Glutamatergic neuron (in vitro differentiated cells): ENCODE data around the gene MBTPS1. TPM values are rescaled to one million over a fixed set of nuclear protein-coding genes. Genes with fewer than 3 reads are reported as not detected.

Source experiments
- DNase-seq: peaks from one replicate; pipeline ENCODE4 v3.0.0; 2022
- H3K27ac Mint-ChIP-seq: one replicate; pipeline ENCODE4 v1.8.0; 2020; ENCODE audit warnings: mild to moderate bottlenecking, mixed read lengths, inconsistent platforms; ENCODE audit not compliant: unreplicated experiment
- H3K27me3 Mint-ChIP-seq: one replicate; pipeline ENCODE4 v1.8.0; 2020; ENCODE audit warnings: mild to moderate bottlenecking, moderate library complexity, mixed read lengths, inconsistent platforms; ENCODE audit not compliant: unreplicated experiment
- H3K36me3 Mint-ChIP-seq: one replicate; pipeline ENCODE4 v1.8.0; 2020; ENCODE audit warnings: mild to moderate bottlenecking, mixed read lengths, inconsistent platforms; ENCODE audit not compliant: unreplicated experiment
- H3K4me1 Mint-ChIP-seq: one replicate; pipeline ENCODE4 v1.8.0; 2020; ENCODE audit warnings: mild to moderate bottlenecking, low read depth, mixed read lengths, inconsistent platforms; ENCODE audit not compliant: unreplicated experiment
- H3K4me3 Mint-ChIP-seq: one replicate; pipeline ENCODE4 v1.8.0; 2020; ENCODE audit warnings: mild to moderate bottlenecking, mixed read lengths, inconsistent platforms; ENCODE audit not compliant: unreplicated experiment
- H3K9me3 Mint-ChIP-seq: one replicate; pipeline ENCODE4 v1.8.0; 2020; ENCODE audit warnings: mild to moderate bottlenecking, moderate library complexity, mixed read lengths, inconsistent platforms; ENCODE audit not compliant: unreplicated experiment
- total RNA-seq: library from RNA; stranded (reverse); fragmentation: NEBNext Ultra II Directional; extraction: Animal tissue kit (Norgen Biotek cat#: 25700); gene quantifications from one replicate; pipeline ENCODE4 v1.2.1, GENCODE V29; 2021; ENCODE audit not compliant: unreplicated experiment
- TF ChIP-seq, protein P1 (sequence below): fragments of 200-600 bp; sonication (generic); IDR thresholded peaks from one replicate; pipeline ENCODE4 v1.5.0; 2021; ENCODE audit not compliant: partially characterized antibody, unreplicated experiment

The MBTPS1 gene
- total RNA-seq, 1 donor from 2014 or later = 105 TPM

DNA sequence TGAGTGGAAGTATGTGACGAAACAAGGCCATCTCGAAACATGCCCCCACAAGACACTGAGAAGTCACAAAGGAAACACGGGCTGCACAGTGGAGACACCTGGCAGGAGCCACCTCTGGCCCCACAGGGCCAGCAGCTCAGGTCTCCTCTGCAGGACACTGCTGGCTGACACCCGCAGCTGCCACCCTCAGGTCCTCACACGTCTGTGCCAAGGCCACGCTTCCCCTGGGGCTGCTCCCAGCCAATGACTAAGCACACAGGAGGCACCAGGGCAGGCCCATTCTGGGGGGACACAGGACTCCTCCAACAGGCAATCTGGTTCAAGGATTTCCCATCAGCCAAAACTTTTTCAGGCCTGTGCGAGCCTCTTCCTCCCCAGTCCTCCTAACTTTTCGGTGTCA lies 36.4 kb downstream of the MBTPS1 start:
- Mint-ChIP-seq H3K27me3 (peaks cover 3% of the 10 kb centered on the region), H3K4me3 (no peak overlapping the region), H3K27ac (no peak overlapping the region), H3K36me3 (peaks cover 18% of the 10 kb centered on the region), H3K4me1 (peaks cover under 1% of the 10 kb centered on the region), H3K9me3 (no peaks in the 10 kb centered on the region)
- TF ChIP-seq, protein P1, sequence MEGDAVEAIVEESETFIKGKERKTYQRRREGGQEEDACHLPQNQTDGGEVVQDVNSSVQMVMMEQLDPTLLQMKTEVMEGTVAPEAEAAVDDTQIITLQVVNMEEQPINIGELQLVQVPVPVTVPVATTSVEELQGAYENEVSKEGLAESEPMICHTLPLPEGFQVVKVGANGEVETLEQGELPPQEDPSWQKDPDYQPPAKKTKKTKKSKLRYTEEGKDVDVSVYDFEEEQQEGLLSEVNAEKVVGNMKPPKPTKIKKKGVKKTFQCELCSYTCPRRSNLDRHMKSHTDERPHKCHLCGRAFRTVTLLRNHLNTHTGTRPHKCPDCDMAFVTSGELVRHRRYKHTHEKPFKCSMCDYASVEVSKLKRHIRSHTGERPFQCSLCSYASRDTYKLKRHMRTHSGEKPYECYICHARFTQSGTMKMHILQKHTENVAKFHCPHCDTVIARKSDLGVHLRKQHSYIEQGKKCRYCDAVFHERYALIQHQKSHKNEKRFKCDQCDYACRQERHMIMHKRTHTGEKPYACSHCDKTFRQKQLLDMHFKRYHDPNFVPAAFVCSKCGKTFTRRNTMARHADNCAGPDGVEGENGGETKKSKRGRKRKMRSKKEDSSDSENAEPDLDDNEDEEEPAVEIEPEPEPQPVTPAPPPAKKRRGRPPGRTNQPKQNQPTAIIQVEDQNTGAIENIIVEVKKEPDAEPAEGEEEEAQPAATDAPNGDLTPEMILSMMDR = no peak
- DNase-seq = no peak

DNA sequence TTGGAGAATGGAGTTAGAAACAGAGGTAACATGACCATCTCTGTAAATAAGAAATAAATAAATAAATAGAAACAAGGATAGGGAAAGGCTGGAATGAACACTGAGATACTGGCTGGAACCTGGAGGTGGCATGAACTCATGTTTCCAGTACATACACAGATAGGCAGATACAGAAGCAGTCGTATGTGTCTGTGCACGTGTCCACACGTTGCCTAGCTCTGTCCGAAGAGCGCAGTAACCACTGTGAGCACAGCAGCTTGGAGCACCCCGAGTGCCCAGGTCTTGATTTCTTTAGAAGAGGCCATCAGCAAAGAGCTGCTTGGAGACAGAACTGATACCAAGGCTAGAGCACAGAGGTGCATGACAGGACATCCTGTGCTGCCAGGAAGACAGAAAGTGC lies 37.1 kb downstream of the MBTPS1 start:
- H3K36me3 Mint-ChIP-seq = peaks cover 18% of the 10 kb centered on the region
- H3K27ac Mint-ChIP-seq = no peak overlapping the region
- H3K27me3 Mint-ChIP-seq = peaks cover 3% of the 10 kb centered on the region
- no peak for DNase-seq
- H3K4me1 Mint-ChIP-seq = peaks cover 4% of the 10 kb centered on the region
- H3K4me3 Mint-ChIP-seq = no peak overlapping the region
- TF ChIP-seq, protein P1 = no peak
- no peaks in the 10 kb centered on the region for H3K9me3 Mint-ChIP-seq

DNA sequence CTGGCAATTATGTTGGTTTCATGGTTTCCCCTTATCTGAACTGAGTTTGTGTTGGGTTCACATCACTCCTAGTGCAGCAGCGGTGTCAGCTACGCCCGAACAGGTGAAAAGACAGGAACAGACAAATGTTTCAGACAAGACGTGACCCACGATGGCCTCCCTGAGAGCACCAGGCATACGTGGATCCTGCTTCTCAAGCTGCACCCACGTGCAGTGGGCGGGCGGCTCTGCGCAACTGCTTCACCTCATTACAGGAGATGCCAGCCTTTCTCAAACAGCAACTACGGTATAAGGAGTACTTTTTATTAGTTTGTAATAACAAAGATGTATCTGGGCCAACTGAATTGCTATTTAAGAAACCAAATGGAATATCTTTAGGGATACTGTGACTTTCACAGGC lies 41.4 kb downstream of the MBTPS1 start:
- Mint-ChIP-seq H3K4me3 (no peak overlapping the region), H3K4me1 (peaks cover 10% of the 10 kb centered on the region), H3K36me3 (peaks cover 10% of the 10 kb centered on the region), H3K27ac (no peak overlapping the region), H3K9me3 (no peaks in the 10 kb centered on the region), H3K27me3 (peaks cover 3% of the 10 kb centered on the region)
- TF ChIP-seq, protein P1 = no peak
- no peak for DNase-seq

DNA sequence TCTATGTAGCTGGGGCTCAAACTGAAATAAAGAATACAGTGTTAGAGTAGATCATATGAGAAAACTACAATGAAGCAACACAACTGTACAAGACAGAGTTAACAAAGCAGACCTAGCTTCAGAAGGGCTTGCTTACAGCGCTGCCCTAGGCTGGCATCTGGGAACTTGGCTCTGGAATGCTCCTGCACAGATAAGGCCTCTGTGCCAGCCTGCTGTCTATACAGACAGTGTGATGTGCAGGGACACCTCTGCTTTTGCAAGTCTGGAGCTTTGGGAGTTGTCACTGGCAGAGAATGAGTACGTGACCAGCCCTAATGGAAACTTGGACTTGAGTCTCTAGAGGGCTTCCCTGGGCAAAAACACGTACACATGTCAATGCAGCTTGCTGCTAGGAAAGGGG lies 42.0 kb downstream of the MBTPS1 start:
- TF ChIP-seq, protein P1 = no peak
- Mint-ChIP-seq H3K4me1 (peaks cover 10% of the 10 kb centered on the region), H3K36me3 (peaks cover 10% of the 10 kb centered on the region), H3K27ac (no peak overlapping the region), H3K27me3 (peaks cover 3% of the 10 kb centered on the region), H3K9me3 (no peaks in the 10 kb centered on the region), H3K4me3 (no peak overlapping the region)
- DNase-seq = no peak

DNA sequence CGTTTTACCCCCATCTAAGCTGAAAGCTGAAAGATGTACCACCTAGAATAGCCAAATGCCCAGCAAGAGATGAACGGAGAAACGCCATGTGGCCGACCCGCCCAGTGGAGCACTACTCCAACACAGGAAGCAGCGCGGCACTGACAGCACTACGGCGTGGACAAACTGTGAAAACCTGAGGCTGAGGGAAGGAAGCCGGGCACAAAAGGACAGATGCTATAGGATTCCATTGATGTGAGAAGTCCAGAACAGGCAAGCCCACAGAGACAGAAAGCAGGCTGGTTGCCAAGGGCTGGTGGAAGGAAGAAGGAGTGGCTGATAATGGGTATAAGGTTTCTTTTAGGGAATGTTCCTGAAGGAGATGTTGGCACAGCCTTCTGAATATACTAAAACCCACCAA lies 44.7 kb downstream of the MBTPS1 start:
- Mint-ChIP-seq H3K4me1 (peaks cover 10% of the 10 kb centered on the region), H3K27ac (no peak overlapping the region), H3K36me3 (no peaks in the 10 kb centered on the region), H3K4me3 (no peak overlapping the region), H3K9me3 (no peaks in the 10 kb centered on the region), H3K27me3 (no peaks in the 10 kb centered on the region)
- DNase-seq = no peak
- TF ChIP-seq, protein P1 = no peak
